NCI-H1105 (cell line): ENCODE data around the gene VASP.
"Not testable (repeated sequence)": the region's sequence is repeated elsewhere in the genome, so short reads cannot be mapped to it uniquely, and the experiment has no call there.

Source experiments
- DNase-seq: peaks from one replicate; lab custom pipeline; 2025; lab: John Stamatoyannopoulos, UW

The VASP gene

DNA sequence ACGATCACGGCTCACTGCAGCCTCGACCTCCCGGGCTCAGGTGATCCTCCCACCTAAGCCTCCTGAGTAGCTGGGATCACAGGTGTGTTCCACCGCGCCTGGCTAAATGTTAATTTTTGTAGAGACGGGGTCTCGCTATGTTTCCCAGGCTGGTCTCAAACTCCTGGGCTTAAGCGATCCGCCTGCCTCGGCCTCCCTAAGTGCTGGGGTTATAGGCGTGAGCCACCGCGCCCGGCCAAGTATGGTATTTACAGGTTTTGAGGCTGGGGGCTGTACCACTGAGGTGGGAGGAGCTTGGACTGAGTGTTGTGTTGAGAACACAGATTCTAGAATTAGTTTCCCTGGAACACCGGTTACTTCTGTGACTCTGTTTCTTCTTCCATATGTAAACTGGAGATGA is 9.5 kb upstream of the VASP start:
- DNase-seq, result no peak

DNA sequence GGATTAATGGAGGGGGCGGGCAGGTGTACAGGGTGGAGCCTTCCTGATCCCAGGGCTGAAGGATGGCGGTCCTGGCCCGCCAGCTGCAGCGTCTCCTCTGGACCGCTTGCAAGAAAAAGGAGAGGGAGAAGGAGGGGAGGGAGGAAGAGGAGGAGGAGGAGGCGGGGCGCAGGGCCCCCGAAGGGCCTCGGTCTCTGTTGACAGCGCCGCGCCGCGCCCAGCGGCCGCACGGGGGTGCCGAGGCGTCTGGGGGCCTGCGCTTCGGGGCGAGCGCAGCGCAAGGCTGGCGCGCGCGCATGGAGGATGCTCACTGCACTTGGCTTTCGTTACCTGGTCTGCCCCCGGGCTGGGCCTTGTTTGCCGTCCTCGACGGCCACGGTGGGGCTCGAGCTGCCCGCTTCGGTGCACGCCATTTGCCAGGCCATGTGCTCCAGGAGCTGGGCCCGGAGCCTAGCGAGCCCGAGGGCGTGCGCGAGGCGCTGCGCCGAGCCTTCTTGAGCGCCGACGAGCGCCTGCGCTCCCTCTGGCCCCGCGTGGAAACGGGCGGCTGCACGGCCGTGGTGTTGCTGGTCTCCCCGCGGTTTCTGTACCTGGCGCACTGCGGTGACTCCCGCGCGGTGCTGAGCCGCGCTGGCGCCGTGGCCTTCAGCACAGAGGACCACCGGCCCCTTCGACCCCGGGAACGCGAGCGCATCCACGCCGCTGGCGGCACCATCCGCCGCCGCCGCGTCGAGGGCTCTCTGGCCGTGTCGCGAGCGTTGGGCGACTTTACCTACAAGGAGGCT is 8.7 kb upstream of the VASP start, which contains the start of gene PPM1N:
PPM1N (plus strand) TSS at position 33 of the 785 bp plus-strand sequence; CDS start at position 63, 30 bp downstream.
- peak; percentile 4 for DNase-seq

GRCh38 chr19:45499196-45500180 is 7.8 kb upstream of the VASP start:
- DNase-seq, result no peak

DNA sequence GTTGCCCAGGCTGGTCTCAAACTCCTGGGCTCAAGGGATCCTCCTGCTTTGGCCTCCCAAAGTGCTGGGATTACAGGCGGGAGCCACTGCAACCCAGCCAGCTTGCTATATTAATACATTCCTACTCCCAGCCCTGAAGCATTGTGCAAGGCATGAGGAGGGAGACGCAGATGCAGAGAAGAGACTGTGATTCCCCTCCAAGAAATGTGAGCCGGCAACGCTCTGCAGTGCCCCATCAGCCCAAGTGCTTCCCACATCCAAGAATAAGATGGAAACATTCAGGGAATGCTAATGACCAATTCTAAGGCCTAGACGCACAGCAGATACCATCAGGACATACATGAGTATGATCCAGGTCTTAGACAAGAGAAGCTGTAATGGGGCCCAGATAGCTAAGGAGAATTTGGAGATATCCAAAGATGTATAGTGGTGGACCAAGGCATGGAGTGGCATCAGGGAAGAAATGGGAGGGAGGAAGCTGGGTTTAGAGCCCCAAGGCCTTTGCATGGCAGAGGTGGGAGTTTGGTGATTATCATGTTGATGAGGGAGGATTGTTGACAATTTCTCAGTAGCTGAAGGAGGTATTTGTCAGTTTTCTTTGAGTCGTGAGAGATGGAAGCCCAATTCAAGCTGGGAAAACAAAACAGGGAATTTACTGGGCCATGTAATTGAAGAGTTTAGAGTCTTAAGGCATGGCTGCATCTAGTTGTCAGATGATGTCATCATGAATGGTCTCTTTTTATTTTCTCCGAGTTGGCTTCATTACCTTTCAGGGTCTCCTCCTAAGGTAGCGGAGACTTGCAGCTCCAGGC is 6.2 kb upstream of the VASP start:
- DNase-seq, result no peak

DNA sequence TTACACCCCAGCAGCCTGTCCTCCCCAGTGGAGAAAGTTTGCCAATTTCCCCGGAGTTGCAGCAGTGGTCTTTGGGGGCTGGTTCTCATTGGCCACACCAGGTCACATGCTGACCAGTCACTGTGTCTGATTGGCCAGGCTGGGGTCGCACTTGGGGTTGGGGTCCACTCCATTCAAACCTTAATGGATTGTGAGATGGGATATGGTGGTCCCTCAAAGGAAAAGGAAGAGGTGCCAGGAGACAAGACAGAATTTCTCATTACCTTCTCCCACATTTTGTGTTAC is 5.6 kb upstream of the VASP start:
- no peak for DNase-seq

DNA sequence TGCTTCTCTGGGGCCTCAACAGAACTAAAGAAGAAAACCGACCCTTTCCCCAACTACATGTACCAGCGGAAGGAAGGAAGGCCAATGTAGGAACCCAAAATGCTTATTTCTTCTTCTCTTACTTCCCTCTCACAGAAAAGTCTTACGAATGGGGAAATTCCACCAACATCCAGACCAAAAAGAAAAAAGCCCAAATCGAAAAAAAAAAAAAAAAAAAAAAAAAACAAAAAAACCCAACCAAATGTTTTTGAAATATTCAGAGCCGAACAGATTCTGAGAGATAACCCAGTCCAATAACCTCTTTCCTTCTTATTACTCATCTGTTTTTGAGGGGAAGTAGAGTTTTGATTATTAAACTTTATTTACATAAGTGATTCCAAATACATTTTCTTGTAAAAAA is 5.2 kb upstream of the VASP start:
- no peak for DNase-seq

- no peak for DNase-seq
These were observed 3.4 kb upstream of the VASP start for GRCh38 chr19:45503909-45504308.

GRCh38 chr19:45505151-45505995 is 1.9 kb upstream of the VASP start:
- no peak for DNase-seq

- no peak for DNase-seq
These were observed 1.4 kb upstream of the VASP start for GRCh38 chr19:45505996-45506245.

- peak; percentile 83 for DNase-seq
These were observed 862 bp upstream of the VASP start for GRCh38 chr19:45506246-45506988.

DNA sequence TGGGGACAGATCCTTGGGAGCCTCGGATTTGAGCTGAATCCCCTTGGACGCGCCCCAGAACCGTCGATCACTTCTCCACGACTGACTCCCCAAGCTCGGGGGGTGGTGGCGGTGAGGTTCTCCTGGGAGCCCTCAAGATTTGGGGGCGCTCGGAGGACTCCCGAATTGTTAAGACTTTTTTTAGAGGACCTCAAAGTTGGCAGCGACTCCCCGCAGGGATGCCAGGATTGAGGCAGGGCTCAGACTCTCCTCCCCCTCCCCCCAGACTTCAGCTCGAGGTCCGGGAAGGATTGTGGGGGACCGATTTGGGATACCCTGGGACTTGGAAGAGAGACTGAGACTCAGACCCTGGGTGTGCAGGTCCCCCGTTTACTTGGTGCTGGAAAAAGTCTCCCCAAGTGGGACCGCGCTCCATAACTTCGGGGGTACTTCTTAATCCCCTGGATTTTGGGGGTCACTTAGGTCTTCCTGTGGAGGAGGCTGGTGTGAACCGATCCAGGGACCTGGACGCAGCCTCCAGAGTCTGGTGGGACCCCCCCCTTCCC is 665 bp downstream of the VASP start:
- DNase-seq, result no peak

DNA sequence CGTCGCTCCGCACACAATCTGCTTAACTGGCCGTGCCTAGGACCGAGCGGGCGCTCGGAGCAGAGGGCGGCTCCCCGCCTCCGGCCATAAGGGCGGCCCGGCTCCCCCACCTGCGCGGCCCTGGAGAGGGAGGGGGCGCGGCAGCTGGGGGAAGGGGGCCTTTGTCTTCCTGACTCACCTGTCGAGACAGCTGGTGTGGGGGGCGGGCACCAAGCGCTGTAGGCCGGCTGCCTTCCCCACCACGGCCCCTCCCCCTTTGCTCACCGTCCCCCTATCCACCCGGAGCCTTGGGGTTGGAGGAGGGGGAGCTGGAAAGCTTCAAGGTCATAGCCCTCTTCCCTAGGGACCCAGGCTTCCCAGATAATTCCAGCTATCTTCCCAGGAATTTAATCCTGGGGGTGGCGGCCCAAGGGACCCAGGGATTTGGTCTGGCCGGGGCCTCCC is 1.2 kb downstream of the VASP start:
- peak; percentile 77 for DNase-seq

GRCh38 chr19:45508861-45509691 is 1.8 kb downstream of the VASP start:
- DNase-seq, result no peak

DNA sequence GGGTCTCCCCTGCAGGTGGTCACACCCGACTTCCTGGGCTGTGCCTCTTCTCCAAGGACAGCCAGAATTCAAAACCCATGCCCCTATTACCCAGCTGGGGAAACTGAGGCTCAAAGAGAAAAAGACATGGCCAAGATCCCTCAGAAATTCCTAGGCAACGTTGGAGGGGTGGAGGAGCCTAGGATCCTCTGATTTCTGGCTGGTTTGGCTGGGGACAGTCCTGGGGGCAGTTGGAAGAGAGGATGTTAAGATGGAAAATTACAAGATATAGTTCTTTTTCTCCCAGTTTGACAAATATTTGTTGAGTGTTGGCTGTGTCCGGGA is 2.4 kb downstream of the VASP start:
- no peak for DNase-seq

GRCh38 chr19:45510352-45510751 is 3.1 kb downstream of the VASP start:
- DNase-seq, result not testable (repeated sequence)

GRCh38 chr19:45511074-45511473 is 3.8 kb downstream of the VASP start:
- DNase-seq, result no peak

GRCh38 chr19:45512881-45513483 is 5.7 kb downstream of the VASP start:
- DNase-seq, result no peak

GRCh38 chr19:45514376-45515051 is 7.2 kb downstream of the VASP start:
- no peak for DNase-seq
